ENCODE results near the gene ATXN7. TPM values are rescaled to one million over a fixed set of nuclear protein-coding genes. Genes with fewer than 3 reads are reported as not detected.

Gene ATXN7
- total and polyA plus RNA-seq, 10 of the 15 experiments (the other 5 are each of a cell fraction or from before 2014, with no cell fraction given) = 0.83 to 24.6 (median 8.5) TPM

GRCh38 chr3:63921741-63922482 is 58.2 kb downstream of the ATXN7 start (continued):
- peak; percentile 47; the same call in 1 of the 2 replicates for TF ChIP-seq CHD2 (IDR thresholded peaks at IDR 0.05; ENCODE audit: borderline replicate concordance, low read depth, low read length)
- TF ChIP-seq GABPA (IDR thresholded peaks at IDR 0.05; ENCODE audit: low read depth) = no peak
- TF ChIP-seq SMARCA5 (IDR thresholded peaks at IDR 0.05) = peak; percentile 59; the same call in 1 of the 2 replicates
- TF ChIP-seq USF1 (IDR thresholded peaks at IDR 0.05; ENCODE audit: borderline replicate concordance, extremely low read length, insufficient read depth, low read depth, low read length) = no peak
- TF ChIP-seq BCLAF1 (IDR thresholded peaks at IDR 0.05) = no peak
- TF ChIP-seq RAD21 (IDR thresholded peaks at IDR 0.05; ENCODE audit: insufficient read depth, low read depth, low read length) = no peak
- TF ChIP-seq SIN3A (IDR thresholded peaks at IDR 0.05; ENCODE audit: low read depth, low read length) = no peak
- TF ChIP-seq KAT2A (conservative IDR thresholded peaks at IDR 0.05; ENCODE audit: control insufficient read depth, low read depth, low read length) = no peak
- no peak for TF ChIP-seq PRDM15 (CRISPR knock-in tag; IDR thresholded peaks at IDR 0.05)
- no peak for TF ChIP-seq CBX5 (IDR thresholded peaks at IDR 0.05; ENCODE audit: low read depth)
- TF ChIP-seq DPF2 (IDR thresholded peaks at IDR 0.05) = peak; percentile 86
- no peak for TF ChIP-seq FOXK2 (IDR thresholded peaks at IDR 0.05)
- TF ChIP-seq FOXM1 (IDR thresholded peaks at IDR 0.05; ENCODE audit: low read depth, low read length) = peak; percentile 44; the same call in 1 of the 2 replicates
- no peak for TF ChIP-seq FOS (IDR thresholded peaks at IDR 0.05; ENCODE audit: borderline replicate concordance, extremely low read depth, insufficient read length)
- no peak for TF ChIP-seq TARDBP (IDR thresholded peaks at IDR 0.05; ENCODE audit: borderline replicate concordance)
- TF ChIP-seq IRF5 (IDR thresholded peaks at IDR 0.05; ENCODE audit: borderline replicate concordance) = no peak
- no peak for TF ChIP-seq NR2C1 (IDR thresholded peaks at IDR 0.05)
- no peak for TF ChIP-seq MEF2B (IDR thresholded peaks at IDR 0.05; ENCODE audit: partially characterized antibody, poor library complexity, severe bottlenecking)
- no peak for TF ChIP-seq TCF3 (IDR thresholded peaks at IDR 0.05; ENCODE audit: borderline replicate concordance, insufficient read depth, low read depth, low read length)

Measured in GM12878 (cell line).